ENCODE results near the gene KDM5B. TPM values are rescaled to one million over a fixed set of nuclear protein-coding genes. Genes with fewer than 3 reads are reported as not detected.

Gene KDM5B
- total RNA-seq, 2 experiments from 2014 or later: not detected

DNA sequence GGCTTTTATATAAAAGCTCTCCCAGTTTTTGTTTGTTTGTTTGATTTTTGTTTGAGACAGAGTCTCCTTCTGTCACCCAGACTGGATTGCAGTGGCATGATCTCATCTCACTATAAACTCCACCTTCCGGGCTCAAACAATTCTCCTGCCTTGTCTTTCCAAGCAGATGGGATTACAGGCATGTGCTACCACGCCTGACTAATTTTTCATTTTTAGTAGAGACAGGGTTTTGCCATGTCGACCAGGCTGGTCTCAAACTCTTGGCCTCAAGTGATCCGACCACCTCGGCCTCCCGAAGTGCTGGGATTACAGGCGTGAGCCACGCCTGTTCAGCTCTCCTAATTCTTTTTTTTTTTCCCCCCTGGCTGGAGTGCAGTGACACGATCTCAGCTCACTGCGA lies 6.9 kb upstream of the KDM5B start:
- ChIA-PET CTCF (ENCODE audit: unreplicated experiment) (no interaction called here), POLR2A (no interaction called here)
- no peak for DNase-seq (ENCODE audit: low spot score)
- intact Hi-C loops (cut with micrococcal nuclease; ENCODE audit: unreplicated experiment): no loop called here
- Histone ChIP-seq H3K36me3 (ENCODE audit: insufficient read depth, low read length) (no peaks in the 10 kb centered on the region), H3K27ac (ENCODE audit: low read depth, low read length, poor library complexity, severe bottlenecking) (no peak overlapping the region), H3K79me2 (ENCODE audit: insufficient read depth, low read depth, low read length) (no peaks in the 10 kb centered on the region), H3K4me2 (ENCODE audit: low read length) (no peak overlapping the region), H3K9me2 (ENCODE audit: insufficient read depth, low read length) (no peaks in the 10 kb centered on the region), H2AFZ (ENCODE audit: low read length) (no peak overlapping the region), H3K9me3 (ENCODE audit: low read length) (no peaks in the 10 kb centered on the region), H4K20me1 (ENCODE audit: insufficient read depth, low read length) (no peaks in the 10 kb centered on the region), H3K4me1 (ENCODE audit: insufficient read depth, low read length, poor library complexity, severe bottlenecking) (no peaks in the 10 kb centered on the region), H3K4me3 (ENCODE audit: low read depth, low read length, poor library complexity, severe bottlenecking) (no peak overlapping the region)
- no peak for TF ChIP-seq EZH2phosphoT487 (IDR thresholded peaks at IDR 0.05; ENCODE audit: borderline replicate concordance, low read depth, low read length)
- TF ChIP-seq CTCF (conservative IDR thresholded peaks at IDR 0.05; ENCODE audit: low read length): no peak
- BruUV-seq (replicated peaks): no TSS peak

DNA sequence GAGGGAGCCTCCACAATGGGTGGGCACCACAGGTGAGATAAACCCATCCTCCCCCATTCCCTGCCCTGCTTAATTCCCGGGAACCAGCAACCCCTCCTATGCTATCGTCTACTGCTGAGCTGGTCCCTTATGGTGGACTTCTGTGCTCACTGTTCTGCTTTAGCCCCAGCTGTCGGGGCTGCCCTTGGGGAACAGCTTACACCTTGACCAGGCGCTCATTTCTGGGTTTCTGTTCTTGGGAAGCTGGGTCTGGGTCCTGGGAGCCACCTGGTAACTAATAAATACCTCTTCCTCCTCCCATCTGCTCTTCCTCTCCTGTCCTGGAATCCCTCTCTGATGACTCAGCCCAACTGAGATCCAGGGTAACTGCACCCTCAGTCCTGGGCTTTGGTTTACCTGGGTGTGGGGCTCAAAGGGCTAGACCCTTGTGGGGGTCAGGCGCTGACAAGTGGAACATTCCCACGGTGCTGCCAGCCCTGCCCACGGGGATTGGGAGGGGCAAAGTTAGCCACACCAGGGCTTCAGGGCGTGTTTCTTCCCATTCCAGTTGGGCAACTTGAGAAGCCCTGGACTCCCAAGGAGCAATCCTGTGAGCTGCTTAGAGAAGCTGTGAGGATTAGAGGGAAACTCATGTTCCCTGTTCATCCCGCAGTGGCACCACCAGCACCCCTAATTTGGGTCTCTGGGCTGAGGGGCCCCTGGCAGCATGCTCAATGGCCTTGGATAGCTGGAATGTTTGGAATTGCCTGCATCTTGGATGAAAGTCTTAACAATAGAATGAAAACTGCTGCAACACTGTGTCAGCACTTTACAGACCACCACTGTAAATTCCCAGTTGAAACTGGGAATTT lies 4.2 kb upstream of the KDM5B start:
- no peak overlapping the region for H3K27ac ChIP-seq (ENCODE audit: low read depth, low read length, poor library complexity, severe bottlenecking)
- H3K9me2 ChIP-seq (ENCODE audit: insufficient read depth, low read length): no peaks in the 10 kb centered on the region
- H3K4me2 ChIP-seq (ENCODE audit: low read length): no peak overlapping the region
- ChIA-PET POLR2A (no interaction called here), CTCF (ENCODE audit: unreplicated experiment) (interaction anchor here (0.6 kb wide), 1 partner anchor 41 kb away, joined by 3 read pairs; no protein-coding TSS in a partner anchor)
- H3K4me1 ChIP-seq (ENCODE audit: insufficient read depth, low read length, poor library complexity, severe bottlenecking): no peaks in the 10 kb centered on the region
- BruUV-seq (replicated peaks): no TSS peak
- no peak overlapping the region for H3K4me3 ChIP-seq (ENCODE audit: low read depth, low read length, poor library complexity, severe bottlenecking)
- intact Hi-C loops (cut with micrococcal nuclease; ENCODE audit: unreplicated experiment): no loop called here
- H3K9me3 ChIP-seq (ENCODE audit: low read length): no peaks in the 10 kb centered on the region
- no peak for DNase-seq (ENCODE audit: low spot score)
- H4K20me1 ChIP-seq (ENCODE audit: insufficient read depth, low read length): no peaks in the 10 kb centered on the region
- H3K79me2 ChIP-seq (ENCODE audit: insufficient read depth, low read depth, low read length): no peaks in the 10 kb centered on the region
- no peaks in the 10 kb centered on the region for H3K36me3 ChIP-seq (ENCODE audit: insufficient read depth, low read length)
- no peak overlapping the region for H2AFZ ChIP-seq (ENCODE audit: low read length)
- no peak for TF ChIP-seq CTCF (conservative IDR thresholded peaks at IDR 0.05; ENCODE audit: low read length)
- TF ChIP-seq EZH2phosphoT487 (IDR thresholded peaks at IDR 0.05; ENCODE audit: borderline replicate concordance, low read depth, low read length): no peak
